B cell (primary cell): ENCODE data around the gene TMEM132D. TPM values are rescaled to one million over a fixed set of nuclear protein-coding genes. Genes with fewer than 3 reads are reported as not detected.

Experiments
- ATAC-seq: fragments of 200-7000 bp; cut with Tn5 transposase; one replicate; pipeline ENCODE4 v1.10.0; 2021; ENCODE audit warnings: low read depth, mild to moderate bottlenecking, moderate number of reproducible peaks, moderate library complexity
- CTCF ChIA-PET: fragments of 350-600 bp; sonication (Branson Sonifier 250); formaldehyde crosslinking; loops from one replicate; lab custom pipeline; 2021; ENCODE audit warnings: antibody characterized with exemption, inconsistent platforms; lab: Charles Lee
- POLR2A ChIA-PET: fragments of 350-600 bp; sonication (Branson Sonifier 250); formaldehyde crosslinking; loops from one replicate; lab custom pipeline; 2021; ENCODE audit warnings: antibody characterized with exemption; lab: Charles Lee
- DNase-seq: peaks from one replicate; pipeline ENCODE4 v3.0.0; 2013
- H2AFZ ChIP-seq: 2 replicates; pipeline ENCODE4 v1.6.1; 2012; ENCODE audit warnings: mild to moderate bottlenecking, low read depth, low read length; ENCODE audit not compliant: insufficient read depth, poor library complexity, severe bottlenecking
- H3K27ac ChIP-seq, 2 donors: 1 replicate in 1 of 2; 2 replicates in 1 of 2; pipeline ENCODE4 v1.5.1; 2012 to 2013; ENCODE audit warnings: low read length in 2 of 2, mild to moderate bottlenecking in 2 of 2, moderate library complexity in 1 of 2
- H3K27me3 ChIP-seq, 4 experiments: fragments of 200-600 bp in 1 of 4; sonication (generic) in 1 of 4; replicated peaks in 1 of 4; 1 replicate in 2 of 4; 2 replicates in 2 of 4; pipeline versions ENCODE4 v1.6.1 to v1.7.0; 2013 to 2016; ENCODE audit warnings: low read length in 3 of 4, mild to moderate bottlenecking in 2 of 4, mixed read lengths in 1 of 4, moderate library complexity in 1 of 4; ENCODE audit not compliant: insufficient read depth in 4 of 4, control insufficient read depth in 3 of 4; ENCODE audit errors: control extremely low read depth in 1 of 4
- H3K36me3 ChIP-seq, 2 experiments: replicated peaks in 1 of 2; 1 replicate in 1 of 2; 2 replicates in 1 of 2; pipeline versions ENCODE4 v1.6.1 to v1.7.1; 2013; ENCODE audit warnings: low read length in 1 of 2; ENCODE audit not compliant: insufficient read depth in 2 of 2, control insufficient read depth in 1 of 2; ENCODE audit errors: control extremely low read depth in 1 of 2, extremely low read depth in 1 of 2
- H3K4me1 ChIP-seq, 2 donors: fragments of 200-600 bp in 1 of 2; sonication (generic) in 1 of 2; 1 replicate in 1 of 2; 2 replicates in 1 of 2; pipeline versions ENCODE4 v1.5.1 to v1.6.1; 2013 to 2017; ENCODE audit warnings: low read length in 2 of 2; ENCODE audit not compliant: control insufficient read depth in 2 of 2, insufficient read depth in 2 of 2
- H3K4me2 ChIP-seq: replicated peaks from 2 replicates; pipeline ENCODE3; 2012; ENCODE audit warnings: mild to moderate bottlenecking, low read depth, low read length; ENCODE audit not compliant: poor library complexity, severe bottlenecking
- H3K4me3 ChIP-seq, 5 experiments: fragments of 200-600 bp in 1 of 5; sonication (generic) in 1 of 5; 1 replicate in 3 of 5; 2 replicates in 2 of 5; pipeline versions ENCODE4 v1.5.1 to v1.7.0; 2011 to 2016; ENCODE audit warnings: low read length in 4 of 5, mild to moderate bottlenecking in 4 of 5, low read depth in 2 of 5, control low read depth in 1 of 5, moderate library complexity in 1 of 5; ENCODE audit not compliant: insufficient read depth in 1 of 5; ENCODE audit errors: control extremely low read depth in 1 of 5, extremely low read depth in 1 of 5
- H3K79me2 ChIP-seq: fragments of 200-600 bp; sonication (generic); one replicate; pipeline ENCODE4 v1.6.0; 2016; ENCODE audit warnings: low read length; ENCODE audit not compliant: control insufficient read depth, insufficient read depth
- H3K9ac ChIP-seq: fragments of 200-600 bp; sonication (generic); 2 replicates; pipeline ENCODE4 v1.6.1; 2017; ENCODE audit warnings: mild to moderate bottlenecking, low read length, moderate library complexity
- H3K9me3 ChIP-seq, 3 donors: one replicate each; pipeline versions ENCODE4 v1.6.1 to v1.7.1; 2013; ENCODE audit warnings: low read length in 2 of 3; ENCODE audit not compliant: control insufficient read depth in 2 of 3, insufficient read depth in 1 of 3; ENCODE audit errors: control extremely low read depth in 1 of 3
- H4K20me1 ChIP-seq: 2 replicates; pipeline ENCODE4 v1.6.0; 2012; ENCODE audit warnings: mild to moderate bottlenecking, low read length; ENCODE audit not compliant: insufficient read depth, control insufficient read depth, poor library complexity, severe bottlenecking
- H3K27ac Mint-ChIP-seq: one replicate; pipeline ENCODE4 v1.8.0; 2021; ENCODE audit warnings: mixed read lengths
- H3K27me3 Mint-ChIP-seq: one replicate; pipeline ENCODE4 v1.8.0; 2021; ENCODE audit warnings: mixed read lengths
- H3K4me1 Mint-ChIP-seq: one replicate; pipeline ENCODE4 v1.8.0; 2021; ENCODE audit warnings: mixed read lengths
- H3K4me3 Mint-ChIP-seq: one replicate; pipeline ENCODE4 v1.8.0; 2021; ENCODE audit warnings: mixed read lengths
- H3K9me3 Mint-ChIP-seq: one replicate; pipeline ENCODE4 v1.8.0; 2022; ENCODE audit warnings: mixed read lengths; ENCODE audit not compliant: insufficient read depth
- CTCF ChIP-seq: fragments of 200-600 bp; IDR thresholded peaks from one replicate; pipeline ENCODE4 v1.8.0; 2022; ENCODE audit warnings: antibody characterized with exemption, mild to moderate bottlenecking
- EZH2 ChIP-seq: IDR thresholded peaks from 2 replicates; pipeline ENCODE4 v1.6.1; 2012; ENCODE audit warnings: borderline replicate concordance, low read depth, mild to moderate bottlenecking, moderate library complexity, low read length; ENCODE audit not compliant: insufficient read depth, poor library complexity, severe bottlenecking
- WGBS: methylation state at CpG from one replicate; pipeline ENCODE4 v1.1.5; 2013; ENCODE audit warnings: missing lambda C conversion rate; ENCODE audit not compliant: insufficient coverage; 5-methylcytosine and 5-hydroxymethylcytosine counted together
- intact Hi-C: fragments of 100-400 bp; cut with micrococcal nuclease; formaldehyde crosslinking; loops from one replicate; pipeline ENCODE4 v1.10.0; 2022
- polyA plus RNA-seq: library from polyadenylated mRNA; depleted of rRNA; stranded (reverse); fragments of >200 nt; gene quantifications from 2 replicates; pipeline ENCODE4 v1.2.3, GENCODE V29; 2012
- total RNA-seq, 2 donors: library from RNA; stranded (reverse); fragments of 120-200 nt in 1 of 2; gene quantifications; 1 replicate in 1 of 2; 2 replicates in 1 of 2; pipeline versions ENCODE4 v1.2.3 to v1.2.4, GENCODE V29; 2013 to 2022

Gene TMEM132D
- total and polyA plus RNA-seq, 2 donors (not counting 1 experiment from before 2014, with no cell fraction given) = not detected

GRCh38 chr12:129746318-129746717 is 157.5 kb downstream of the TMEM132D start:
- no peak for ATAC-seq
- Histone ChIP-seq H4K20me1 (no peaks in the 10 kb centered on the region), H3K4me1 (no peaks in the 10 kb centered on the region), H3K4me2 (no peak overlapping the region), H3K79me2 (no peaks in the 10 kb centered on the region), H3K27ac (no peak overlapping the region), H3K9me3 (peaks cover 0 to 7% (median 5%) of the 10 kb centered on the region in 3 donors), H3K9ac (no peak overlapping the region), H2AFZ (no peak overlapping the region), H3K27me3 (no peaks in the 10 kb centered on the region), H3K4me3 (no peak overlapping the region), H3K36me3 (no peaks in the 10 kb centered on the region)
- no peak for DNase-seq
- intact Hi-C loops = no loop called here
- no peaks in the 10 kb centered on the region for H3K27me3 Mint-ChIP-seq
- 79% methylated on average over 3 of the region's 4 CpGs for WGBS
- H3K4me3 Mint-ChIP-seq = no peak overlapping the region
- POLR2A ChIA-PET = no interaction called here
- no peaks in the 10 kb centered on the region for H3K4me1 Mint-ChIP-seq
- no peak for TF ChIP-seq EZH2
- no peak for TF ChIP-seq CTCF
- no peak overlapping the region for H3K27ac Mint-ChIP-seq
- CTCF ChIA-PET = no interaction called here
- H3K9me3 Mint-ChIP-seq = peaks cover 5% of the 10 kb centered on the region

GRCh38 chr12:129729170-129729569 is 174.7 kb downstream of the TMEM132D start:
- TF ChIP-seq CTCF (no peak), EZH2 (no peak)
- Histone ChIP-seq H3K27me3 (no peaks in the 10 kb centered on the region), H3K9me3 (peaks cover 0 to 17% (median 0%) of the 10 kb centered on the region in 3 donors), H3K4me1 (no peaks in the 10 kb centered on the region), H3K4me2 (no peak overlapping the region), H3K27ac (no peak overlapping the region), H4K20me1 (no peaks in the 10 kb centered on the region), H2AFZ (no peak overlapping the region), H3K36me3 (no peaks in the 10 kb centered on the region), H3K79me2 (no peaks in the 10 kb centered on the region), H3K9ac (no peak overlapping the region), H3K4me3 (no peak overlapping the region)
- Mint-ChIP-seq H3K27me3 (no peaks in the 10 kb centered on the region), H3K27ac (no peak overlapping the region), H3K4me3 (no peak overlapping the region), H3K9me3 (peaks cover 7% of the 10 kb centered on the region), H3K4me1 (no peaks in the 10 kb centered on the region)
- intact Hi-C loops = no loop called here
- ChIA-PET POLR2A (no interaction called here), CTCF (no interaction called here)
- DNase-seq (no peak), ATAC-seq (no peak)
- WGBS = 67% methylated on average over 1 of the region's 2 CpGs
